K562 (cell line): Measurements from ENCODE around the gene ATXN7.

Source experiments
- POLR2AphosphoS5 ChIP-seq: IDR thresholded peaks from 2 replicates; pipeline ENCODE4 v1.6.1; 2011; ENCODE audit warnings: mild to moderate bottlenecking, low read depth, low read length, moderate library complexity; ENCODE audit not compliant: control insufficient read depth, insufficient read depth
- TF ChIP-seq, protein P1 (sequence below), 3 experiments: IDR thresholded peaks in 2 of 3; conservative IDR thresholded peaks in 1 of 3; 2 replicates each; pipeline ENCODE4 v1.5.1; 2011 to 2012; ENCODE audit warnings: low read length in 3 of 3, mild to moderate bottlenecking in 3 of 3, control low read depth in 2 of 3, improper control_type of control experiment in 1 of 3, inconsistent platforms in 1 of 3, low read depth in 1 of 3, mixed read lengths in 1 of 3, moderate library complexity in 1 of 3; ENCODE audit not compliant: insufficient read depth in 2 of 3

DNA sequence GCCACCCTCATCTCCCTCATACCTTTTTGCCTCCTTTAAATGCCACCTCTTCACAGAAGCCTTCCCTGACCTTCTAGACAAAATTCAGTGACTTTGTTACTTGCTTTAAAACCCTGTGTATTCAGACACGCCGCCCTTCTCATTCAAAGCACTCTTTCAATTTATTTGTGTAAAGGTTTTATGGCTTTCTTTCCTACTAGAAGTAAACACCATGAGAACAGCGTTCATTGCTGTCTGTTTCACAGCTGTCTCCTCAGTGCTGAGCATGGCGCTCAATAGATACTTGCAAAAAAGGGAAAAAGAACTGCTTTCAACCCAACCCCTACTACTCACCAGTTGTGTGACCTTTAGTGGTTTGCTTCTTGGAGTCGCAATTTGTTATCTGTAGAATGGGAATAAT, 17.0 kb downstream of the ATXN7 start:
- TF ChIP-seq, protein P1, sequence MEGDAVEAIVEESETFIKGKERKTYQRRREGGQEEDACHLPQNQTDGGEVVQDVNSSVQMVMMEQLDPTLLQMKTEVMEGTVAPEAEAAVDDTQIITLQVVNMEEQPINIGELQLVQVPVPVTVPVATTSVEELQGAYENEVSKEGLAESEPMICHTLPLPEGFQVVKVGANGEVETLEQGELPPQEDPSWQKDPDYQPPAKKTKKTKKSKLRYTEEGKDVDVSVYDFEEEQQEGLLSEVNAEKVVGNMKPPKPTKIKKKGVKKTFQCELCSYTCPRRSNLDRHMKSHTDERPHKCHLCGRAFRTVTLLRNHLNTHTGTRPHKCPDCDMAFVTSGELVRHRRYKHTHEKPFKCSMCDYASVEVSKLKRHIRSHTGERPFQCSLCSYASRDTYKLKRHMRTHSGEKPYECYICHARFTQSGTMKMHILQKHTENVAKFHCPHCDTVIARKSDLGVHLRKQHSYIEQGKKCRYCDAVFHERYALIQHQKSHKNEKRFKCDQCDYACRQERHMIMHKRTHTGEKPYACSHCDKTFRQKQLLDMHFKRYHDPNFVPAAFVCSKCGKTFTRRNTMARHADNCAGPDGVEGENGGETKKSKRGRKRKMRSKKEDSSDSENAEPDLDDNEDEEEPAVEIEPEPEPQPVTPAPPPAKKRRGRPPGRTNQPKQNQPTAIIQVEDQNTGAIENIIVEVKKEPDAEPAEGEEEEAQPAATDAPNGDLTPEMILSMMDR (IDR thresholded peaks at IDR 0.05 in 2 of 3, conservative IDR thresholded peaks at IDR 0.05 in 1 of 3; ENCODE audit: insufficient read depth in 2 of 3, low read depth in 1 of 3, low read length in 3 of 3) = no peak
- TF ChIP-seq POLR2AphosphoS5 = no peak
